Adrenal gland (tissue), 5 donors: ENCODE results near the gene WDR49.

Source experiments
- POLR2A ChIP-seq, 2 donors: fragments of 450-650 bp; IDR thresholded peaks; one replicate each; pipeline ENCODE4 v1.6.1; 2017; ENCODE audit warnings: antibody characterized with exemption in 2 of 2, mild to moderate bottlenecking in 2 of 2, moderate library complexity in 1 of 2
- TF ChIP-seq, protein P1 (sequence below), 6 experiments: fragments of 450-650 bp in 4 of 6; fragments of 200-600 bp in 2 of 6; sonication (generic) in 1 of 6; IDR thresholded peaks; 1 replicate in 5 of 6; 2 replicates in 1 of 6; pipeline versions ENCODE4 v1.5.1 to v1.8.0; 2016 to 2021; ENCODE audit warnings: antibody characterized with exemption in 6 of 6, mild to moderate bottlenecking in 2 of 6, moderate library complexity in 1 of 6
- donor health status: DM: no; HTN: no; CAD: no.

DNA sequence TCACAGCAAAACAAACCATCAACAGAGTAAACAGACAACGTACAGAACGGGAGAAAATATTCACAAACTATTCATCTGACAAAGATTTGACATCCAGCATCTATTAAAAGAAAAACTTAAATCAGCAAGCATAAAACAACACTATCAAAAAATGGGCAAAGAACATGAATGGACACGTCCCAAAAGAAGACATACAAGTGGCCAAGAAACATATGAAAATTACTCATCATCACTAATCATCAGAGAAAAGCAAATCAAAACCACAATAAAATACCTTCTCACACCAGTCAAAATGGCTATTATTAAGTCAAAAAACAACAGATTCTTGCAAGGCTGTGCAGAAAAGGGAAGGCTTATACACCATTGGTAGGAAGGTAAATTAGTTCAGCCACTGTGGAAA is 166.2 kb downstream of the WDR49 start:
- TF ChIP-seq, protein P1, sequence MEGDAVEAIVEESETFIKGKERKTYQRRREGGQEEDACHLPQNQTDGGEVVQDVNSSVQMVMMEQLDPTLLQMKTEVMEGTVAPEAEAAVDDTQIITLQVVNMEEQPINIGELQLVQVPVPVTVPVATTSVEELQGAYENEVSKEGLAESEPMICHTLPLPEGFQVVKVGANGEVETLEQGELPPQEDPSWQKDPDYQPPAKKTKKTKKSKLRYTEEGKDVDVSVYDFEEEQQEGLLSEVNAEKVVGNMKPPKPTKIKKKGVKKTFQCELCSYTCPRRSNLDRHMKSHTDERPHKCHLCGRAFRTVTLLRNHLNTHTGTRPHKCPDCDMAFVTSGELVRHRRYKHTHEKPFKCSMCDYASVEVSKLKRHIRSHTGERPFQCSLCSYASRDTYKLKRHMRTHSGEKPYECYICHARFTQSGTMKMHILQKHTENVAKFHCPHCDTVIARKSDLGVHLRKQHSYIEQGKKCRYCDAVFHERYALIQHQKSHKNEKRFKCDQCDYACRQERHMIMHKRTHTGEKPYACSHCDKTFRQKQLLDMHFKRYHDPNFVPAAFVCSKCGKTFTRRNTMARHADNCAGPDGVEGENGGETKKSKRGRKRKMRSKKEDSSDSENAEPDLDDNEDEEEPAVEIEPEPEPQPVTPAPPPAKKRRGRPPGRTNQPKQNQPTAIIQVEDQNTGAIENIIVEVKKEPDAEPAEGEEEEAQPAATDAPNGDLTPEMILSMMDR (IDR thresholded peaks at IDR 0.05): no peak
- TF ChIP-seq POLR2A (IDR thresholded peaks at IDR 0.05): no peak
